HG03108 (cell line): Measurements from ENCODE around the gene WFIKKN2.

ENCODE experiments used
- ATAC-seq: cut with Tn5 transposase; IDR thresholded peaks from one replicate; pipeline ENCODE4 v1.9.1; 2021; ENCODE audit warnings: moderate library complexity; ENCODE audit not compliant: unreplicated experiment

Gene WFIKKN2

DNA sequence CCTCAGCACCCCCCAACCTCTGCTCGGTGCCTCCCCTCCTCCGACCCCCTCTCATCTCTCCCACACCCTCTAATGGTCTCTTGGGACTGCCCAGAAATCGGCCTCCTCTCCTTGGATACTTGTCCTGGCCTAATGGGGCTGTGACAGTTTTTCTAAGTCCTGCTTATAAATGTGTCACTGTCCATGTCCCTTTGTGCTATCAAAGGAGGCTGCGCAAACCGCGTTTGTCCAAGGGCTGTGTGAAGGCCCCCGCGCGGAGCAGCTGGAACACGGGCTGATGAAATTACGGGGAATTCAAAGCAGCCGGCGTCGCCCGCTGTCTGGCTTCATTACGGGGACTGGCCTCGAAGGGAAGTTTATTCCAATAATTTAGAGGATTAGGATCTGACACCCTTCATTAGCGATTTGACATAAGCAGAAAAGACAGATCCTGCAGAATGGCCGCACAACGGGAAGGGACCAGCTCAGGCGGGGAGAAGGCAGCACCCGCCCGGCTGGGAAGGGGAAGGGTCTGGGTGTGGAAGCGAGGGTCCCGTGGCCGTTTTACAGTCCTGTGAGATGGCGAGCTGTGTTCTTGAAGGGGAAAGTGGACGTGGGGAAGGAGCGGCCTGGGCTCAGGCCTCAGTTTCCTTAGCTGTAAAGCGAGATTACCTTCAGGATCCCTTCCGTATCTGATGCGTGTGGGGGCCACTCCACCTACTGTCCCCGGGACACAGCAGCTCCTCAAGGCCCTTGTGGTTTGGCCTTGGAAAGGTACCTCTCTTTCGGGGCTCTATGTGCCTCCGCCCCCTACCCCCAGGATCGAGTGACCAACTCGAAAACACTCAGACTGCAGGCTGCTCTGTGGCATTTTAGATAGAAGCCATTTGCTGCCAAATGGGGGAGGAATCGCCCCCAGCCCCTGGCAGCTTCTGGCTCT, 1.6 kb upstream of the WFIKKN2 start:
- no peak for ATAC-seq

DNA sequence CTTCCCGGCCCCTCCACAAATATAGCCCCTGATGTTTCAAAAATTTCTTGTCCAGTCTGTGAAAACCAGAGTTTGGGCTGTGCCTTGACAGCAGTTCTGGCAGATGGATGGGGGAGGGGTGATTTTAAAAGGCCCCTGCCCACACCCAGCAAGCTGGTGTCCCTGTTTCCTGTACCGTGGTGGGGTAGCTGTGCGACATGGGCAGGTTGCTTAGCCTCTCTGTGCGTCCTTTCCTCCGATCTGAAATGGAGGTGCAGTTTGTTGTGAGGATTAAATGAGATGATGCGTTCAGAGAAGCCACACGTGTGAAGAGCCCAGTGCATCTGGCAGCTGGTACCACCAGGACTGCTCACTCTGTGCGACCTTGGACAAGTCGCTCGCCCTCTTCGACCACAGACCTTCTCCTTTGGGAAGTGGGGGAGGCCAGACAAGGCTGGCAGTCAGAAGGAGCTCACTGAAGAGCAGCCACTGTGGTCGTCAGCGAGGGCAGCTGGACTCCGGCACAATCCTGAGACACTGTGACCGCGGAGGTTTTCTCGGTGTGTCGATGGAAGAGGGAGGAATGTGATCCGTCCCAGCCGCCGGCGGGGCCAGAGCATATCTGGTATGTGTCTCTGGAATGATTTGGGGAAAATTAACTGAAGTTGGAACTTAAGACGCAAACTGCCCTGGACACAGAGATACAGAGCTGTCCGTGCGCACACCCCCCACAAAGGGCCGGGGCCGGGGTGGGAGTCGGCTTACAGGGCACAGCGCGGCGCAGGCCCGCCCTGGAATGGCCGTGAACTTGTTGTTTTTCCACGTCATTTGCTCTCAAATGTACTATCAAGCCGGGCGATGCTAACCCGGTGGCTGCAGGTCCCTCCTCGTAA, 721 bp upstream of the WFIKKN2 start:
- ATAC-seq = no peak

DNA sequence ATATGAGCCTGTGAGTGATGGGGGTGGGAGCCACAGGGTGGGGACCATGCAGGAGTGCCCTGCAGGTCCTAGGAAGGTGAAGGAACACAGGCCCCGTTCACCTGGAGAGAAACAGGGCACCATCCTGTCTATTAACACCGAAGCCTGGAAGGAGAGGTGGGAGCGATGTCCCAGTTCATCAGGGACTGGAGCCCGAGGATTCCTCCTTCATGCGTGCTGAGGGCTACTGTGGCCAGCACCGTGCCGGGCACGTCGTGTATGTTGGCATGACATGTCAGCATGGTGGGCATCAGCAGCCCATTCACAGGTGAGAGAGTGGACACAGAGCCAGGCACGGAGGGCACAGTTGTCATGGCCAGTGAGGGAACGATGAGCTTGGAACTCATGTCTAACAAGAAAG, 1.4 kb downstream of the WFIKKN2 start:
- no peak for ATAC-seq

DNA sequence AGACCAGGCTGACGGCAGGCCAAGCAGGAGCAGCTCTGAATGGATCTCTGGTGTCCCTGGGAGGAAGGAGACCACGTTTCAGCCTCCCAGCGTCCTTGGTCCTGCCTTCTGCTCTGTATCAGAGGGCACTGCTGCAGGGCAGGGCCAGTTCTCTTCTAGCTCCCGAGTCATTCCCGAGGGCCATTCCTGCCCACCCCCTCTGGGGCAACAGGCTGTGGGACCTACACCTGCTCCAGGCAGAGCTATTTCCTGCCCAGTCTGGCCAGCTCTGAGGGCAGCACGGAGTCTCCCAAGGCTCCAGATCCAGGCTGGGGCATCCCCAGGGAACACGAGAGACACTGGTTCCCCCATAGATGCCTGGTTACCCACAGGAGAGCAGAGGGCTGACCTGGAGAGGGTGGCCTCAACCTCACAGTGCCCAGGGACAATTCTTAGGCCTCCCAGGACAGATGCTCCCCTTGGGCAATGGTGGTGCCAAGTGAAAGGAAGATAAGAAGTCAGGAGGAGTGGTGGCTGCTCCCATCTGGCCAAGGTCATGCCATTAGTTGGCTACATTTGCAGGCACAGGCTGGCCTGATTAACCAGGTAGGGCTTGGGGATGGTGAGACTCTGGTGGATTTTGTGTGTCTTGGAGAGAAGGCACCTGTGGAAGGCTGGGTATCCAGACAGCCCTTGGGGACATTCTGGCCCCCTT, 2.0 kb downstream of the WFIKKN2 start:
- ATAC-seq = no peak

DNA sequence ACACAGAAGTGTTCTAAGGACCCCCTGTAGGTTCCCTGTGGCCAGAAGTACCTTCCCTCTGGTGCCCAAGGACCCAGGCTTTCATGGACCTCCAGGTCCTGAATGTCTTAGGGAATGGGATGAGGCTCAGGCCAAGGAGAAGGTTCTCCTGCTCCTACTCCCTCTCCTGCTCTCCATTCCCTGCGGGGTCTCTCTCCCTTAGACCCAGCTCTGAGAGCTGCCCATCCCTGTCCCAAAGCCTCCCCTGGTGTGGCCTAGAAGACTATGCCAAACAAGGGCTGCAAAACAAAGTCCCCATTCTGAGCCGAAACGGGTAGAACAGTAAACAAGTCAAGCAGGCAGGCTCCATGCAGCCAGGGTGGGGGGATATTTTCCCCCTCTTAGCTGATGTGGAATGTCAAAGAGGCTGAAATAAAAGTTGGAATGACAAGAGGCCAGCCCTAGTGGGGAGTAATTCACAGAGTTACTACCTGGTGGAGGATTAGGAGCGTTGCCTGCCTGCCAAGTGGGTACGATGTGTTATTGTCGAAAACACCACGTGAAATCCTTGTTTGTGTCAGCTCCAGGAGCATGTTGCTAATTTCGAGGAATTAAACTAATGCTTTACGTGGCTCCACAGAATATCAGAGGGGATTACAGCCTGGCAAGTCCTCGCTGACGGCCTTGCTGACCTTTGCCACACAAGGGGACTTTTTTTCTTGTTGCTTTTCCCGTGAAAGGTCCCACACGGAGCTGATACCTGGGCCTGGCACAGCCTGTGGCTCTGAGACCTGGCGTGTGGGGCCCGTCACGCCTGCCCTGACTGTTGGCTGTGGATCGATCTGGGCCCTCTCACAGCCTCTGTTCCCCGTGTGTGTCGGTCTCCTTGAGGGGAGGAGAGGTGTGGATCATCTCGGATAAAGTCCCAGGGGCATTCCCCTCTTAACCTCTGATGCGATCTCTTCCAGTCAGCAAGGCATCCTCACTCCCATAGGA, 2.9 kb downstream of the WFIKKN2 start:
- no peak for ATAC-seq

DNA sequence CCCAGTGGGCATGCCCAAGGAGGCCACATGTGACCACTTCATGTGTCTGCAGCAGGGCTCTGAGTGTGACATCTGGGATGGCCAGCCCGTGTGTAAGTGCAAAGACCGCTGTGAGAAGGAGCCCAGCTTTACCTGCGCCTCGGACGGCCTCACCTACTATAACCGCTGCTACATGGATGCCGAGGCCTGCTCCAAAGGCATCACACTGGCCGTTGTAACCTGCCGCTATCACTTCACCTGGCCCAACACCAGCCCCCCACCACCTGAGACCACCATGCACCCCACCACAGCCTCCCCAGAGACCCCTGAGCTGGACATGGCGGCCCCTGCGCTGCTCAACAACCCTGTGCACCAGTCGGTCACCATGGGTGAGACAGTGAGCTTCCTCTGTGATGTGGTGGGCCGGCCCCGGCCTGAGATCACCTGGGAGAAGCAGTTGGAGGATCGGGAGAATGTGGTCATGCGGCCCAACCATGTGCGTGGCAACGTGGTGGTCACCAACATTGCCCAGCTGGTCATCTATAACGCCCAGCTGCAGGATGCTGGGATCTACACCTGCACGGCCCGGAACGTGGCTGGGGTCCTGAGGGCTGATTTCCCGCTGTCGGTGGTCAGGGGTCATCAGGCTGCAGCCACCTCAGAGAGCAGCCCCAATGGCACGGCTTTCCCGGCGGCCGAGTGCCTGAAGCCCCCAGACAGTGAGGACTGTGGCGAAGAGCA, 4.4 kb downstream of the WFIKKN2 start:
- ATAC-seq = no peak

DNA sequence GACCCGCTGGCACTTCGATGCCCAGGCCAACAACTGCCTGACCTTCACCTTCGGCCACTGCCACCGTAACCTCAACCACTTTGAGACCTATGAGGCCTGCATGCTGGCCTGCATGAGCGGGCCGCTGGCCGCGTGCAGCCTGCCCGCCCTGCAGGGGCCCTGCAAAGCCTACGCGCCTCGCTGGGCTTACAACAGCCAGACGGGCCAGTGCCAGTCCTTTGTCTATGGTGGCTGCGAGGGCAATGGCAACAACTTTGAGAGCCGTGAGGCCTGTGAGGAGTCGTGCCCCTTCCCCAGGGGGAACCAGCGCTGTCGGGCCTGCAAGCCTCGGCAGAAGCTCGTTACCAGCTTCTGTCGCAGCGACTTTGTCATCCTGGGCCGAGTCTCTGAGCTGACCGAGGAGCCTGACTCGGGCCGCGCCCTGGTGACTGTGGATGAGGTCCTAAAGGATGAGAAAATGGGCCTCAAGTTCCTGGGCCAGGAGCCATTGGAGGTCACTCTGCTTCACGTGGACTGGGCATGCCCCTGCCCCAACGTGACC, 5.0 kb downstream of the WFIKKN2 start:
- ATAC-seq = no peak

DNA sequence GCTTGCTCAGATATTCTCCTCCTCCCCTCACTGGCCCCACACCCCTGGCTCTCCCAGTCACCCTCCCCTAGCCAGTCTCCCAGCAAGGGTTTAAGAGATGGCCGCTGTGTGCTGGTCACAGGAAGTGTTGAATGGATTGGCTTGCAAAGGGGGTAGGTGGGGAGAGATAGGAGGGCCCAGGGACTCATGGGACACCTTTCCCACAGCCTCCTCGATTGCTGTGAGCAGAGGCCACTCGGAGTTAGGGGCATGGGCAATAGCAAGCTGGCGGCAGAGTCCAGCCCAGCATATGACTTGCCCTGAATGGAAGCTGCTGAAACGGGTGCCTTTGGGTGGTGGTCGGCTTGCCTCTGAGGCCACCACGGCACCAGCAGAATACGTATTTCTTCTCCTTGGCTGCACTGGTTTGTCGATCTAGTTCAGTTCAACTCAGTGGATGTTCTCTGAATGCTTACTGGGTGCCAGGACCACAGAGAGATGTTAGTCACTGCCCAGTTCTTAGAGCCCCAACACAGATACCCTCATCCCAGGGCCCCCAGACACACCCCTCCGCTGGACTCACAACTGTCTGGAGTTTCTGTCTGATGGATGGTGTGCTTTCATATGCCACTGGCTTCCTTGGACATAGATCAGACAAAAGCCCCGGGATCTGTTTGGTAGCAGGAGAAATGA, 6.0 kb downstream of the WFIKKN2 start:
- no peak for ATAC-seq

DNA sequence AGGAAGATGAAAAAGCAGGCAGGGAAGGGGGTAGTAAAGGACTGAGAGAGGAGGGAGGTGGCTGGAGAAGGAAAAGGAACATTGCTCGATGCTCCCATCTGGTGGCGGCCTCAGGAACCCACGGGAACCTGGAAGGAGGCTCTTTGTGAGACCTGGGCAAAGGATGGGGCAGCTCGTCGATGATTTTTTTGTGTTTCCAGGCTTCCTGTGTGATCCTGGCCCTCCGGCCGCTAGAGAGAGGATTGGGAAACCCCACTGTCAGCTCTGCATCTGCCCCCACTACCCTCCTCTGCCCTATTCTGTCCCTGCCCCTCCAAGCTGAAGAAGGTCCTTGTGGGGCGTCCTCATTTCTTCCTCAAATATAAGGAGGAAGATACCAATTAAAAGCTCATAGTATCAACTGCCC, 6.6 kb downstream of the WFIKKN2 start:
- no peak for ATAC-seq

DNA sequence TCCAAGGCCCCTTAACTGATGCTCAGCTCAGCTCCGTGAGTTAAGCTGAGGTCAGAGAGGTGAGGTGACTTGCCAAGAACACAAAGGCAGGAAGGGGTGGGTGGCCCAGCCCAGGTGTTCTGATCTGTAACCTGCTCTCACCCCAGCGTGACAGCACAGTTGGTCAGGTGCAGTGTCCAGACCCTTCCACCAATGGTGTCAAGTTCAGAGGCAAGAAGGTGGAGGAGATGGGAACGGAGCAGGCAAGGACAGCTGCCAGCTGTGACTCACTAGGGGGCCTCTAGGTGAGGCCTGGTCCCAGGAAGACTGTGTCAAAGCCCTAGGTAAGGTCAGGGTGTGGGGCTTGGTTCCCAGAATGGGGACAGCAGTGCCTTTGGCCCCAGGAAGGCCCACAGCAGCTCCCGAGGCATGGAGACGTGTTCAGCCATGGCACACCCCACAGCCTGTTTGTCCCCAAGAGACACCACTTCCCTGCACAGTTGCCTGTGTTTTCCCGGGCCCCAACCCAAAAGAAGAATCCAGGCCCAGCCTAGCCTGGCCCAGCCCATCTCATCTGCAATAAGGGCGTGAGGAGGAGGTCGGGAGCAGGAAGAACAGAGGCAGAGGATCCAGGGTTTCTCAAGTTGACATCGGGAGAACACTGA, 7.2 kb downstream of the WFIKKN2 start:
- no peak for ATAC-seq

DNA sequence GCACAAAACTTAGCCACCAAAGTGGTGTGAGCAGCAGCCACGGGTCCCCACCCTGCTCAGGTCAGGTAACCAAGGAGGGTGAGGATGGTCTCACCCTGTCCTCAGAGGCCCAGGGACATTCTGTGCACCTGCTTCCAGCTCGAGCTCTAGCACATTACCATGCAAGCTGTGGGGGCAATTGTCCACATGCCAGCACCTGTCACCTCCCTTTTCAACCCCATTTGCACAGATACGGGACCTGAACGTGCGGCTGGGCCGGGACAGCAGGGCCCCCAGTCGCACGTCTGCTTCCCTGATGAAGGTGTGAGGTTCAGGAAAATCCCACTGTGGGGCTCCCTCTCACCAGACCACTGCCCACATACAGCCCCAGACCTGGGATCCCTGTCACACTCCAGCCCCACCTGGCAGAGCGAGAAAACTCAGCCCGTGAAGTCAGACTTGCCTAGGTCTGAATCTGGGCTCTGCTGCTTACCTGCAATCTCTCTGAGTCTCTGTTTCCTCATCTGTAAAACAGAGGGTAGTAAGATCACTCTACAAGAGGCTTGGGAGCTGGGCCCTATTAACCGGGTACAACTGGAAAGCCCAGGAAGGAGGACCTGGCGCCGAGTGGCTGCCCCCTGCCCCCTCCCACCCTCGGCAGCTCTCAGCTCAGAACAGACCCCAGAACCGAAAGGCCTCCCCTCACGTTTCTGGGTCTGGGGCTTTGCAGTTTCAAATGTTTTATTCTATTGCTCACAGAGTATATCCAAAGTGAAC, 7.9 kb downstream of the WFIKKN2 start:
- ATAC-seq = no peak

DNA sequence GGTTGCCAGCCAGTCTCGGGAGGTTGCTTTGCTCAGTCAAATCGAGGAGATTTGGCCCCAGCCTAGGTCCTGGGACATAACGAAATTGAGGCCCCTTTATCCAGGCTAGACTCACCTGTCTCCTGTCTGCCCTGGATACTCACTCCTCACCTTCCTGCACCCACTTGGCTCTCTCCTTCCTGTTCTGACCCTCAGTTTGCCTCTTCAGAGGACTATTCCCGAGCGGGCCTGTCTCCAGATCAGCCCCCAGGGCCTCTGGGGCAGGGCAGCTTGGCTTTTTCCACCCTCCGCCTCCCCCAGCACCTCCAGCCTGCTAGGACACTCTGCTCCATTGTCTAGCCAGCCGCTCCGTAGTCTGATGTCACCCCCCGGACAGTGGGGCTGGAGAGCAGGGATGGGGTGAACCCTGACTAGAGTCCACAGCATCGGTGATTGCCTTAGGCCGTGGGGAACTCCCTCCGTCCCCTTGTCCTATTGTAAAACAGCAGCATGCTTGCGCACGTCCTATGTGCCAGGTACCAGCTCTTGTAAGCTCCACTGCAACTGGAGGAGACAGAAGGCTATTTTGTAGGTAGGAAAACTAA, 8.8 kb downstream of the WFIKKN2 start:
- no peak for ATAC-seq

DNA sequence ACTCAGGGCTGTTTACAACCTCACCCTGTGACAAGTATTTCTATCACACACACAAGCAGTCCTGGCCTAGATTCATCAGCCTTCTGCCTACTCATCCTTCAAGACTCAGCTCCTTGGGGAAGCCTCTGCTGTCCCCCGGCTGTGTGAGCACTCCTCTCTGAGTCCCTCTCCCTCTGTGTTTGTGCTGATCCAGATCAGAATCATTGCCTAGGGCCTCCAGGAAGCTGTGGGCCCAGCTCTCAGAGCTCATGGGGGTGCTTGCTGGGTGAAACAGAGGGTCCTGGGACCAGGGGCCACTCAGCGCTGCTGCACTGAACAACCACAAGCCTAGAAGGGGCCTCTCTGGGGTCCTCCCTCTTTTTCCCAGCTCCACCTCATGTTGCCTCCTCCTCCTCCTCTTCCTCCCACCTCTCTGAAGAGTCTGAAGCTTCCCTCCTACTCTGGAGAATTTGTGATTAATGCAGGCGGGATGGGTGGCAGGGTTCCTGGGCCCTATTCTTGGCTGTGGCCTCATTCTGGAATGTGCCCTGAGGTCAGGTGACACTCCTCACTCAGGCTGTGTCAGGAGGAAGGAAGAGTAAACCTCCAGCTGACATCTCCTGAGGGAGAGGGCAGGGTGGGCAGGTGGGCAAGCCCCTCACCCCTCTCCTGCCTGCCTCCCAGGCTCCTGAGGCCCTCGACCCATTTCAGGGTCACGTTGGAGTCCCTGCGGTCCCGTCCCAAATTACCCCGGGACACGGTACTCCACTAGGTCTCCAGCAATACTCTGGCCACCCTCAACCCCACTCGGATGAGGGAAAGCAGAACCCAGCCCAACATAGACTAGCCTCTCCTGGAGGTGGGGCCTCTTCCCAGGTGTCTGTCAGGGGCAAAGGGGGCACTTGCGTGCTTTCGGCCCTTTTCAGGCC, 10.1 kb downstream of the WFIKKN2 start:
- ATAC-seq = no peak

DNA sequence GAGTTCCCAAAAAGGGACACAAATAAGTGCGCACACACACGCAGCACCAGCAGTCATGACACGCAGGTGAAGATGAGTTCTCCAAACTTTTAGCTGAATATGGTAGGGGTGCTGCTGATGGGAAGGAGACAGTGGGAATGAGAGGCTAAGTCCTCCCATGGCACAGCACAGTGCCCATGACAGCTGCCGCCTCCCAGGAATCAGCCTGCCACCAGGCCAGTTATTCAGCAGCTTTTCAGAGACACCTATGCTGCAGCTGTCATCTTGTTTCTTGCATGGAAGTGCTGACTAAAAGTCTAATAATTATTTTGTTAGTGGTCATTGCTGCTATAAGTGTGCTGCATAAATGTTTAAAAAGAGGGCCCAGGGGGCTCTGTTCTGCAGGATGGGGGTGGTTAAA, 12.2 kb downstream of the WFIKKN2 start:
- ATAC-seq = no peak

DNA sequence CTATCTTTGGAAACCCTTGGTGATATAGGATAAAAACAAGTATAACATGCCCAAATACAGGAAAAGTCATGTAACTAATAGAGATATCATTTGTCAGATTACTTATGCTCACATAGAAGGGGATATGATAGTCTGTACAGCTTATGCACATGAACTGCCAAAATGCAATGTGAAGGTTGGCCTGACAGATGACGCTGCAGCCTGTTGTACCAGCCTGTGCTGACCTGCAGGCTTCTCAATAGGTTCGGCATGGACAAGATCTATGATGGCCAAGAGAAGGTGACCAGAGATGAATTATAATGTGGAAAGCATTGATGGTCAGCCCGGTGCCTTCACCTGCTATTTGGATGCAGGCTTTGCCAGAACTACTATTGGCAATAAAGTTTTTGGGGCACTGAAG, 12.7 kb downstream of the WFIKKN2 start:
- no peak for ATAC-seq

DNA sequence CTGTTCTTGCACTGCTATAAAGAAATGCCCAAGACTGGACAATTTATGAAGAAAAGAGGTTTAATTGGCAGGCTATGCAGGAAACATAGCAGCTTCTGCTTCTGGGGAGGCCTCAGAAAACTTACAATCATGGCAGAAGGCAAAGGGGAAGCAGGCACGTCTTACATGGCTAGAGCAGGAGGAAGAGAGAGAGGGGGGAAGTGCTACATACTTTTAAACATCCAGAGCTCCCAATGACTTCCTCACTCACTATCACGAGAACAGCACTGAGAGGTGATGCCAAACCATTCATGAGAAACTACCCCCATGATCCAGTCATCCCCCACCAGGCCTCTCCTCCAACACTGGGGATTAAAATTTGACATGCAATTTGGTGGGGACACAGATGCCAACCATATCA, 13.3 kb downstream of the WFIKKN2 start:
- ATAC-seq = no peak
